GM06990 (cell line): ENCODE results near the gene IL17REL.

Experiments
- DNase-seq: peaks from one replicate; pipeline ENCODE4 v3.0.0-alpha.2; 2011; ENCODE audit not compliant: insufficient read length; ENCODE audit errors: extremely low read depth
- H3K27me3 ChIP-seq: replicated peaks from 2 replicates; pipeline ENCODE4 v1.6.0; 2011; ENCODE audit warnings: low read length; ENCODE audit not compliant: control insufficient read depth, insufficient read depth
- H3K36me3 ChIP-seq: 2 replicates; pipeline ENCODE4 v1.5.1; 2011; ENCODE audit warnings: low read length; ENCODE audit not compliant: control insufficient read depth, insufficient read depth
- H3K4me3 ChIP-seq: replicated peaks from 2 replicates; pipeline ENCODE4 v1.5.1; 2011; ENCODE audit warnings: low read depth, mild to moderate bottlenecking, control low read depth, low read length
- TF ChIP-seq, protein P1 (sequence below): IDR thresholded peaks from 2 replicates; pipeline ENCODE4 v1.5.1; 2011; ENCODE audit warnings: low read length, control low read depth, mild to moderate bottlenecking, inconsistent platforms; ENCODE audit not compliant: insufficient read depth, poor library complexity, severe bottlenecking

Gene IL17REL

DNA sequence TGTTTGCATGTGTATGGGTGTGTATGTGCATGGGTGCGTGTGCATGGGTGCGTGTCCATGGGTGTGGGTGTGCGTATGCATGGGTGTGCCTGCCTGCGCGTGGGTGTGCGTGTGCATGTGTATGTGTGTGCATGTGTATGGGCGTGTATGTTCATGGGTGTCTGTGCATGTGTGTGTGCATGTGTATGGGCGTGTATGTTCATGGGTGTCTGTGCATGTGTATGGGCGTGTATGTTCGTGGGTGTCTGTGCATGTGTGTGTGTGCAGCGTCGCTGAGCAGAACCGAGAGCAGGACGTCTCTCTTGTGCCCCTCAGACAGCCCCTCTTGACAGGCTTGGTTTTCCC is 13.9 kb downstream of the IL17REL start:
- no peak for DNase-seq
- H3K36me3 ChIP-seq = no peaks in the 10 kb centered on the region
- H3K27me3 ChIP-seq = no peaks in the 10 kb centered on the region
- TF ChIP-seq, protein P1, sequence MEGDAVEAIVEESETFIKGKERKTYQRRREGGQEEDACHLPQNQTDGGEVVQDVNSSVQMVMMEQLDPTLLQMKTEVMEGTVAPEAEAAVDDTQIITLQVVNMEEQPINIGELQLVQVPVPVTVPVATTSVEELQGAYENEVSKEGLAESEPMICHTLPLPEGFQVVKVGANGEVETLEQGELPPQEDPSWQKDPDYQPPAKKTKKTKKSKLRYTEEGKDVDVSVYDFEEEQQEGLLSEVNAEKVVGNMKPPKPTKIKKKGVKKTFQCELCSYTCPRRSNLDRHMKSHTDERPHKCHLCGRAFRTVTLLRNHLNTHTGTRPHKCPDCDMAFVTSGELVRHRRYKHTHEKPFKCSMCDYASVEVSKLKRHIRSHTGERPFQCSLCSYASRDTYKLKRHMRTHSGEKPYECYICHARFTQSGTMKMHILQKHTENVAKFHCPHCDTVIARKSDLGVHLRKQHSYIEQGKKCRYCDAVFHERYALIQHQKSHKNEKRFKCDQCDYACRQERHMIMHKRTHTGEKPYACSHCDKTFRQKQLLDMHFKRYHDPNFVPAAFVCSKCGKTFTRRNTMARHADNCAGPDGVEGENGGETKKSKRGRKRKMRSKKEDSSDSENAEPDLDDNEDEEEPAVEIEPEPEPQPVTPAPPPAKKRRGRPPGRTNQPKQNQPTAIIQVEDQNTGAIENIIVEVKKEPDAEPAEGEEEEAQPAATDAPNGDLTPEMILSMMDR = no peak
- no peak overlapping the region for H3K4me3 ChIP-seq

DNA sequence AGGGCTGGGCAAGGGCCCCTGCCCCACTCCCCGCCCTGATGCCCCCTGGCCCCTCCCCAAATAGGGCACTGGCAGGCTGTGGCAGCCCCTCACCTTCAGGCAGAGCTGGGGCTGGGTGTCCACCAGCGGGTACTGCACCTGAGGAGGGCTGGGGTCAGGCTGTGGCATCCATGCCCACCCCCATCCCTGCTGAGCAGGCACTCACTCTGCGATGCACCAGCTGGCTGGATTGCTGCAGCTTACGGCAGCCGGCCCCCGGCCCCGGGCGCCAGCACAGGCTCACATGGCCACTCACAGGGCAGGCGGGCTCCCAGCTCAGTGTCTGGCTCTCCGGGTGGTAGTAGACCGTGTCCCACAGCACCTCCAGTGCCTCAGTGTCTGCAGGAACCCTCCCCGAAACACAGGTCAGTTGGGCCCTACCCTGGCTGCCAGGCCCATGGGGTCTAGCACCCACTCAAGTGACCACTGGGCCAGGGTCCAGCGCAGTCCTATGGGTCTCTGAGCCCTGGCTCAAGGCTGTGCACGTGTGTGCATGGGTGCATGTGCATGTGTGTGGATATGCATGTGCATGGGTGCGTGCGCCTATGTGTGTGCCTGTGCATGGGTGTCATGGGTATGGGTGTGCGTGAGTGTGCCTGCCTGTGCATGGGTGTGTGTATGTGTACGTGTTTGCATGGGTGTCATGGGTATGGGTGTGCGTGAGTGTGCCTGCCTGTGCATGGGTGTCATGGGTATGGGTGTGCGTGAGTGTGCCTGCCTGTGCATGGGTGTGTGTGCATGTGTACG is 14.4 kb downstream of the IL17REL start:
- DNase-seq = no peak
- Histone ChIP-seq H3K36me3 (no peaks in the 10 kb centered on the region), H3K27me3 (no peaks in the 10 kb centered on the region), H3K4me3 (no peak overlapping the region)
- TF ChIP-seq, protein P1 = no peak

DNA sequence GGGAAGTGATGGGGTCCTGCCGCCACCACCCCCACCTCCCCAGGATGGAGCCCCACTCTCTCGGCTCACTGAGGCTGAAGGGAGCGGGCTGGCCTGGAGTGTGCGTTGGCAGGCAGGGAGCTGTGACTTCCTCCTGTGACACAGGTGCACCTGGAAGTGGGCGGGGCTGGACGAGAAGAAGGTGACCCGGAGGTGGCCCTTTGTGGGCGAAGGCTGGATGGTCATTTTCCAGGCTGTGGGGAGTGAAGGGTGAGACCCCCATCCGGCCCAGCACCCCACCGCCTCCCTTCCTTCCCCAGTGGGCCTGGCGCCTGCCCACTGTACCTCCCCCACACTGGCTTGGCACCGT is 15.3 kb downstream of the IL17REL start:
- H3K27me3 ChIP-seq = no peaks in the 10 kb centered on the region
- no peaks in the 10 kb centered on the region for H3K36me3 ChIP-seq
- DNase-seq = no peak
- H3K4me3 ChIP-seq = no peak overlapping the region
- TF ChIP-seq, protein P1 = no peak

DNA sequence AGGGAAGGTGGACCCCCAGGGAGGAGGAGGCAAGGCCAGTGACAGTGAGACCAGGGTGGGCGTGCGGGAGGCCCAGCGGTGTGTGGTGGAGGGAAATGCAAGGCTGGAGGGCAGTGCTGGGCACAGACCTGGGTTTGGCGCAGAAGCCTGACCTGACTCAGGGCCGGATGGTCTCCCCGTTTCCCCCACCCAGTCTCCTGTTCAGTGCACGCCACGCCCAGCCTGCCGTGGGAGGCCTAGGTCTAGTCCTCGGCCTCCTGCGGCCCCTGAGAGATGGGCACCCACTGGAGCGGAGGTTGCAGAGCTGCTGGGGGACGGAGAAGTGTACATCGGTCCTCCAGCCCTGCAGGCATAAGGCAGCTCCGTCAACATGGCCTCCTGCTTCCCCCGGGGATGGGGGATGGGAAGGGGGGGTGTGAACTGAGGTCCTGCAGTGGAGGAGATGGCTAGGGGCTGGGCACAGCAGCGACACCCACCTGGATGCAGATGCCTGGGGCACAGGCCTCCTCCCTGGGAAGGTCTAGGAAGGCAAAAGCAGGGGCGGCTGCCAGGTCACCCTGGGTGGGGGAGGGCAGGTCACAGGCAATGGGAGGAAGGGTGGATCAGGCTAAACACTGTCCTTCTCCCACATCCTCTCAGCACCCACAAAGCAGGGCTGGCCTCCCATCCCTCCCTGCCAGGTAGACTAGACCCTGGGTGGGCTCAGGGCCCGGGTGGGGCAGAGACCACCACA is 15.9 kb downstream of the IL17REL start:
- no peaks in the 10 kb centered on the region for H3K27me3 ChIP-seq
- TF ChIP-seq, protein P1 = no peak
- DNase-seq = no peak
- H3K36me3 ChIP-seq = no peaks in the 10 kb centered on the region
- H3K4me3 ChIP-seq = no peak overlapping the region

DNA sequence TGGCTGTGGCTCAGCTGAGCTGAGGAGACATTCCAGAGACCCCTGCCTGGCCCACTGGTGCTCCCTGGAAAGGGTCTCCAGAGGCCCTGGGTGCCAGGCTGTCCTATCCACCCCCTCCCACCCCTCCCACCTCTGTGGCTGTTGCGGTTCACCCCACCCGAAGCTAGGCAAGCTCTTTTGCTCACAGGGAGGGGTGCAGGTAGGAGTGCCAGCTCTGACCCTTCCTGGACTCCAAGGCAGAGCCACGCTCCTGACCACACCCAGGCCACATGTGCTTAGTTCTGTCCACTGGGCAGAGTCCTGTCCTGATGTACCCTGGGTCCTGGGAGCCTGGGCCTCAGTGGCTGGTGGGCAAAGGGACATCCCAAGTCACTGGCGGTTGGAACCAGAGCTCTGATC is 16.4 kb downstream of the IL17REL start:
- no peak for DNase-seq
- no peaks in the 10 kb centered on the region for H3K36me3 ChIP-seq
- TF ChIP-seq, protein P1 = no peak
- no peaks in the 10 kb centered on the region for H3K27me3 ChIP-seq
- no peak overlapping the region for H3K4me3 ChIP-seq
